Measurements from ENCODE around the gene ARRDC3.
"Not testable (repeated sequence)": the region's sequence is repeated elsewhere in the genome, so short reads cannot be mapped to it uniquely, and the experiment has no call there.

DNA sequence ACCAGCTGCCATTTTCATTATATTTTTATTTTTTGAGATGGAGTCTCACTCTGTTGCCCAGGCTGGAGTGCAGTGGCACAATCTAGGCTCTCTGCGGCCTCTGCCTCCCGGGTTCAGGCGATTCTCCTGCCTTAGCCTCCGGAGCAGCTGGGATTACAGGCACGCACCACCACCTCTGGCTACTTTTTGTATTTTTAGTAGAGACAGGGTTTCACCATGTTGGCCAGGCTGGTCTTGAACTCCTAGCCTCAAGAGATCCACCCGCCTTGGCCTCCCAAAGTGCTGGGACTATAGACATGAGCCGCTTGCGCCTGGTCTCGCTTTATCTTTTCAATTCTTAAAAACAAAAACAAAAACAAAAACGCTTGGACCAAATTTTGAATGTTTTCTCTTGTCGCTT, 2.5 kb upstream of the ARRDC3 start:
- TF ChIP-seq, protein P1, sequence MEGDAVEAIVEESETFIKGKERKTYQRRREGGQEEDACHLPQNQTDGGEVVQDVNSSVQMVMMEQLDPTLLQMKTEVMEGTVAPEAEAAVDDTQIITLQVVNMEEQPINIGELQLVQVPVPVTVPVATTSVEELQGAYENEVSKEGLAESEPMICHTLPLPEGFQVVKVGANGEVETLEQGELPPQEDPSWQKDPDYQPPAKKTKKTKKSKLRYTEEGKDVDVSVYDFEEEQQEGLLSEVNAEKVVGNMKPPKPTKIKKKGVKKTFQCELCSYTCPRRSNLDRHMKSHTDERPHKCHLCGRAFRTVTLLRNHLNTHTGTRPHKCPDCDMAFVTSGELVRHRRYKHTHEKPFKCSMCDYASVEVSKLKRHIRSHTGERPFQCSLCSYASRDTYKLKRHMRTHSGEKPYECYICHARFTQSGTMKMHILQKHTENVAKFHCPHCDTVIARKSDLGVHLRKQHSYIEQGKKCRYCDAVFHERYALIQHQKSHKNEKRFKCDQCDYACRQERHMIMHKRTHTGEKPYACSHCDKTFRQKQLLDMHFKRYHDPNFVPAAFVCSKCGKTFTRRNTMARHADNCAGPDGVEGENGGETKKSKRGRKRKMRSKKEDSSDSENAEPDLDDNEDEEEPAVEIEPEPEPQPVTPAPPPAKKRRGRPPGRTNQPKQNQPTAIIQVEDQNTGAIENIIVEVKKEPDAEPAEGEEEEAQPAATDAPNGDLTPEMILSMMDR (IDR thresholded peaks at IDR 0.05; ENCODE audit: low read length), result not testable (repeated sequence)
- not testable (repeated sequence) for TF ChIP-seq EZH2 (IDR thresholded peaks at IDR 0.05; ENCODE audit: borderline replicate concordance, low read length)
